Astrocyte (in vitro differentiated cells and primary cell): ENCODE measurements around the gene CDC14B. TPM values are rescaled to one million over a fixed set of nuclear protein-coding genes. Genes with fewer than 3 reads are reported as not detected.

Source experiments
- DNase-seq: peaks from one replicate; pipeline ENCODE4 v3.0.0-alpha.2; 2010; ENCODE audit warnings: low read depth
- FAIRE-seq: peaks from 2 replicates; lab custom pipeline; 2011; peaks lifted over from hg19 to GRCh38; lab: Jason Lieb, UNC
- H2AFZ ChIP-seq: 2 replicates; pipeline ENCODE4 v1.6.0; 2012; ENCODE audit warnings: low read depth, low read length, inconsistent platforms
- H3K27ac ChIP-seq: 2 replicates; pipeline ENCODE4 v1.5.1; 2011; ENCODE audit warnings: low read depth, low read length, inconsistent platforms
- H3K27me3 ChIP-seq: 2 replicates; pipeline ENCODE4 v1.6.0; 2011; ENCODE audit warnings: low read length, inconsistent platforms; ENCODE audit not compliant: insufficient read depth
- H3K36me3 ChIP-seq: 2 replicates; pipeline ENCODE4 v1.5.1; 2011; ENCODE audit warnings: low read length, inconsistent platforms; ENCODE audit not compliant: insufficient read depth
- H3K4me1 ChIP-seq: 2 replicates; pipeline ENCODE4 v1.5.1; 2011; ENCODE audit warnings: low read length, inconsistent platforms; ENCODE audit not compliant: insufficient read depth
- H3K4me2 ChIP-seq: 2 replicates; pipeline ENCODE4 v1.6.0; 2012; ENCODE audit warnings: low read length, inconsistent platforms
- H3K4me3 ChIP-seq: 2 replicates; pipeline ENCODE4 v1.5.1; 2011; ENCODE audit warnings: low read depth, mild to moderate bottlenecking, low read length, inconsistent platforms; ENCODE audit not compliant: insufficient read depth
- H3K79me2 ChIP-seq: 2 replicates; pipeline ENCODE4 v1.6.0; 2012; ENCODE audit warnings: mild to moderate bottlenecking, low read length, inconsistent platforms; ENCODE audit not compliant: insufficient read depth
- H3K9ac ChIP-seq: 2 replicates; pipeline ENCODE4 v1.6.0; 2012; ENCODE audit warnings: mild to moderate bottlenecking, low read length, inconsistent platforms
- H3K9me3 ChIP-seq: 2 replicates; pipeline ENCODE4 v1.5.1; 2012; ENCODE audit warnings: low read depth, mild to moderate bottlenecking, low read length, inconsistent platforms; ENCODE audit not compliant: insufficient read depth
- H4K20me1 ChIP-seq: 2 replicates; pipeline ENCODE4 v1.6.0; 2012; ENCODE audit warnings: low read length, inconsistent platforms; ENCODE audit not compliant: insufficient read depth
- H3K27ac Mint-ChIP-seq: one replicate; pipeline ENCODE4 v1.8.0; 2021; ENCODE audit warnings: mild to moderate bottlenecking, mixed read lengths; ENCODE audit not compliant: unreplicated experiment
- H3K27me3 Mint-ChIP-seq: one replicate; pipeline ENCODE4 v1.8.0; 2021; ENCODE audit warnings: low read depth, mixed read lengths; ENCODE audit not compliant: unreplicated experiment
- H3K36me3 Mint-ChIP-seq: one replicate; pipeline ENCODE4 v1.8.0; 2021; ENCODE audit warnings: low read depth, mixed read lengths; ENCODE audit not compliant: unreplicated experiment
- H3K4me1 Mint-ChIP-seq: one replicate; pipeline ENCODE4 v1.8.0; 2021; ENCODE audit warnings: low read depth, mixed read lengths; ENCODE audit not compliant: unreplicated experiment
- H3K4me3 Mint-ChIP-seq: one replicate; pipeline ENCODE4 v1.8.0; 2021; ENCODE audit warnings: mild to moderate bottlenecking, moderate library complexity, mixed read lengths; ENCODE audit not compliant: unreplicated experiment
- H3K9me3 Mint-ChIP-seq: one replicate; pipeline ENCODE4 v1.8.0; 2021; ENCODE audit warnings: mild to moderate bottlenecking, mixed read lengths; ENCODE audit not compliant: unreplicated experiment
- EZH2 ChIP-seq: IDR thresholded peaks from 2 replicates; pipeline ENCODE4 v1.6.1; 2012; ENCODE audit warnings: mild to moderate bottlenecking, low read length, inconsistent platforms; ENCODE audit not compliant: insufficient read depth
- total RNA-seq: library from RNA; stranded (reverse); gene quantifications from 2 replicates; pipeline ENCODE4 v1.2.1, GENCODE V29; 2021
- TF ChIP-seq, protein P1 (sequence below): IDR thresholded peaks from 2 replicates; pipeline ENCODE4 v1.5.1; 2011; ENCODE audit warnings: low read depth, mild to moderate bottlenecking, inconsistent platforms, low read length, moderate library complexity; ENCODE audit not compliant: insufficient read depth

The CDC14B gene
- total RNA-seq, 1 donor from 2014 or later, result 22.5 TPM

- TF ChIP-seq, protein P1, sequence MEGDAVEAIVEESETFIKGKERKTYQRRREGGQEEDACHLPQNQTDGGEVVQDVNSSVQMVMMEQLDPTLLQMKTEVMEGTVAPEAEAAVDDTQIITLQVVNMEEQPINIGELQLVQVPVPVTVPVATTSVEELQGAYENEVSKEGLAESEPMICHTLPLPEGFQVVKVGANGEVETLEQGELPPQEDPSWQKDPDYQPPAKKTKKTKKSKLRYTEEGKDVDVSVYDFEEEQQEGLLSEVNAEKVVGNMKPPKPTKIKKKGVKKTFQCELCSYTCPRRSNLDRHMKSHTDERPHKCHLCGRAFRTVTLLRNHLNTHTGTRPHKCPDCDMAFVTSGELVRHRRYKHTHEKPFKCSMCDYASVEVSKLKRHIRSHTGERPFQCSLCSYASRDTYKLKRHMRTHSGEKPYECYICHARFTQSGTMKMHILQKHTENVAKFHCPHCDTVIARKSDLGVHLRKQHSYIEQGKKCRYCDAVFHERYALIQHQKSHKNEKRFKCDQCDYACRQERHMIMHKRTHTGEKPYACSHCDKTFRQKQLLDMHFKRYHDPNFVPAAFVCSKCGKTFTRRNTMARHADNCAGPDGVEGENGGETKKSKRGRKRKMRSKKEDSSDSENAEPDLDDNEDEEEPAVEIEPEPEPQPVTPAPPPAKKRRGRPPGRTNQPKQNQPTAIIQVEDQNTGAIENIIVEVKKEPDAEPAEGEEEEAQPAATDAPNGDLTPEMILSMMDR, result no peak
- TF ChIP-seq EZH2, result no peak
- no peaks in the 10 kb centered on the region for H3K27me3 ChIP-seq
- Mint-ChIP-seq H3K27me3 (no peaks in the 10 kb centered on the region), H3K9me3 (no peaks in the 10 kb centered on the region), H3K4me3 (no peak overlapping the region), H3K36me3 (peaks cover 7% of the 10 kb centered on the region), H3K27ac (no peak overlapping the region), H3K4me1 (peaks cover 9% of the 10 kb centered on the region)
- H3K79me2 ChIP-seq, result no peaks in the 10 kb centered on the region
- no peak for FAIRE-seq
- DNase-seq, result no peak
- peaks cover 11% of the 10 kb centered on the region for H3K36me3 ChIP-seq
- H3K9me3 ChIP-seq, result no peaks in the 10 kb centered on the region
- H3K27ac ChIP-seq, result no peak overlapping the region
- H2AFZ ChIP-seq, result no peak overlapping the region
- no peak overlapping the region for H3K4me3 ChIP-seq
- H3K4me1 ChIP-seq, result no peaks in the 10 kb centered on the region
- no peak overlapping the region for H3K4me2 ChIP-seq
- no peaks in the 10 kb centered on the region for H4K20me1 ChIP-seq
- no peak overlapping the region for H3K9ac ChIP-seq
Observed at GRCh38 chr9:96464426-96464825, 155.2 kb downstream of the CDC14B start.

DNA sequence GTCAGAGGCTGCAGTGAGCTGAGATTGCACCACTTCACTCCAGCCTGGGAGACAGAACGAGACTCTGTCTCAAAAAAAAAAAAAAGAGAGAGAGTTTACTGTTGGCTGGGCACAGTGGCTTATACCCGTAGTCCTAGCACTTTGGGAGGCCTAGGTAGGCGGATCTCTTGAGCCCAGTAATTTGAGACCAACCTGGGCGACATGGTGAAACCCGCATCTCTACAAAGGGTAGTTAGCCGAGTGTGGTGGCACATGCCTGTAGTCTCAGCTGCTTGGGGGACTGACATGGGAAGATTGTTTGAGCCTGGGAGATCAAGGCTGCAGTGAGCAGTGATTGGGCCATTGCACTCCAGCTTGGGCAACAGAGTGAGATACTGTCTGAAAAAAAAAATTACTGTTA, 157.1 kb downstream of the CDC14B start:
- Histone ChIP-seq H3K9me3 (no peaks in the 10 kb centered on the region), H3K4me2 (no peak overlapping the region), H3K4me3 (no peak overlapping the region), H3K9ac (no peak overlapping the region), H3K4me1 (no peaks in the 10 kb centered on the region), H3K36me3 (peaks cover 9% of the 10 kb centered on the region), H4K20me1 (no peaks in the 10 kb centered on the region), H3K27ac (no peak overlapping the region), H3K27me3 (no peaks in the 10 kb centered on the region), H3K79me2 (no peaks in the 10 kb centered on the region), H2AFZ (no peak overlapping the region)
- TF ChIP-seq EZH2, result no peak
- TF ChIP-seq, protein P1, result no peak
- no peak for DNase-seq
- H3K27ac Mint-ChIP-seq, result no peak overlapping the region
- H3K36me3 Mint-ChIP-seq, result peaks cover 15% of the 10 kb centered on the region
- H3K9me3 Mint-ChIP-seq, result no peaks in the 10 kb centered on the region
- no peaks in the 10 kb centered on the region for H3K27me3 Mint-ChIP-seq
- H3K4me3 Mint-ChIP-seq, result no peak overlapping the region
- no peak for FAIRE-seq
- peaks cover 12% of the 10 kb centered on the region for H3K4me1 Mint-ChIP-seq

- no peak for DNase-seq
- Histone ChIP-seq H3K4me3 (no peak overlapping the region), H3K4me2 (no peak overlapping the region), H3K27me3 (no peaks in the 10 kb centered on the region), H3K27ac (no peak overlapping the region), H4K20me1 (no peaks in the 10 kb centered on the region), H3K36me3 (peaks cover 9% of the 10 kb centered on the region), H2AFZ (no peak overlapping the region), H3K9ac (no peak overlapping the region), H3K79me2 (no peaks in the 10 kb centered on the region), H3K4me1 (no peaks in the 10 kb centered on the region), H3K9me3 (no peaks in the 10 kb centered on the region)
- Mint-ChIP-seq H3K27me3 (no peaks in the 10 kb centered on the region), H3K27ac (no peak overlapping the region), H3K9me3 (no peaks in the 10 kb centered on the region), H3K4me3 (no peak overlapping the region), H3K4me1 (peaks cover 12% of the 10 kb centered on the region), H3K36me3 (peaks cover 15% of the 10 kb centered on the region)
- FAIRE-seq, result no peak
- TF ChIP-seq, protein P1, result no peak
- no peak for TF ChIP-seq EZH2
Observed at GRCh38 chr9:96461336-96461735, 158.3 kb downstream of the CDC14B start.
